Fibroblast of villous mesenchyme (primary cell): ENCODE results near the gene ARHGAP33. TPM values are rescaled to one million over a fixed set of nuclear protein-coding genes. Genes with fewer than 3 reads are reported as not detected.

Experiments
- DNase-seq: peaks from one replicate; pipeline ENCODE4 v3.0.0-alpha.2; 2010; ENCODE audit warnings: low read depth
- H3K4me3 ChIP-seq: 2 replicates; pipeline ENCODE4 v1.5.1; 2011; ENCODE audit warnings: low read depth, mild to moderate bottlenecking, low read length
- CTCF ChIP-seq: IDR thresholded peaks from 2 replicates; pipeline ENCODE4 v1.5.1; 2012; ENCODE audit warnings: low read depth, mild to moderate bottlenecking, low read length; ENCODE audit not compliant: insufficient read depth
- total RNA-seq: library from RNA; depleted of rRNA; stranded (reverse); fragments of >200 nt; gene quantifications from 2 replicates; pipeline ENCODE4 v1.2.3, GENCODE V29; 2012

ARHGAP33 gene
- total RNA-seq, result 1.7 and 2.3 TPM in 2 replicates

DNA sequence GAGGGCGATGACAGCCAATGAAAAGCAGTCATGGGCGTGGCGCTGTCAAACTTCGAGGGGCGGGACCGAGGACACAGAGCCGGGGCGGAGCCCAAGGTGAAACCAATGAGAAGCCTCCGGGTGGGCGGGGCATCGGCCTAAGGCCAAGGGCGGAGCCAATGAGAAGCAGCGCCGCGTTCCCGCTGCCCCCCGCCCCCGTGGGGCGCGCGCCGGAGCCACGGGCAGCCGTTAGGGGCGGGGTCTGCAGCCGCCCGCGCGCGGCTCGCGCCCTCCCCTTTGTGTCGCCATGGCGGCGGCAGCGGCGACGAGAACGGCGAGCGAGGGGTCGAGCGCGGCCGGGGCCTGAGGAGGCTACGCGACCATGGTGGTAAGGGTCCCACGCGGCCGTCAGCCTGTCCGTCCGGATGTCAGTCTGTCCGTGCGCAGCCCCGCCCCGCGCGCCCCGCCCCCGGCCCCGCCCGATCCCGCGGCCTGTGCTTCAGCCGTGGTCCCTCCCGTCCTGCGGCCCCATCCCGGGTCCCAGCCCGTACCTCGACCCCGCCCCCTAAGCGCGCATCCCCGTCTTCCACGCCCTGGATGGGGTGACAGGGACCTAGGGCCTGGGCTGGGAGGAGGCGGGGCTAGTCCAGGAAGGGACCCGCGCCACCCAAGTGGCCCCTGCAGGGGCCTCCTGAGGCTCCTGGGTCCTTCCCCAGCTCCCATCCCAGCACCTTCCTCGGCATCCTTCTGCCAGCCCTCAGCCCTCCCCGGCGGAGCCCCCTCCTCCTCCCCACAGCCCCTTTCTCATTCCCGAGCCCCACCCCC is at the start of gene ARHGAP33:
TSS of gene ARHGAP33 (plus strand) at position 267 of the 804 bp plus-strand sequence. CDS start at position 362, 95 bp downstream.
- DNase-seq, result peak; percentile 95
- TF ChIP-seq CTCF, result no peak
- H3K4me3 ChIP-seq, result peak within 1 kb of the TSS; percentile 73

DNA sequence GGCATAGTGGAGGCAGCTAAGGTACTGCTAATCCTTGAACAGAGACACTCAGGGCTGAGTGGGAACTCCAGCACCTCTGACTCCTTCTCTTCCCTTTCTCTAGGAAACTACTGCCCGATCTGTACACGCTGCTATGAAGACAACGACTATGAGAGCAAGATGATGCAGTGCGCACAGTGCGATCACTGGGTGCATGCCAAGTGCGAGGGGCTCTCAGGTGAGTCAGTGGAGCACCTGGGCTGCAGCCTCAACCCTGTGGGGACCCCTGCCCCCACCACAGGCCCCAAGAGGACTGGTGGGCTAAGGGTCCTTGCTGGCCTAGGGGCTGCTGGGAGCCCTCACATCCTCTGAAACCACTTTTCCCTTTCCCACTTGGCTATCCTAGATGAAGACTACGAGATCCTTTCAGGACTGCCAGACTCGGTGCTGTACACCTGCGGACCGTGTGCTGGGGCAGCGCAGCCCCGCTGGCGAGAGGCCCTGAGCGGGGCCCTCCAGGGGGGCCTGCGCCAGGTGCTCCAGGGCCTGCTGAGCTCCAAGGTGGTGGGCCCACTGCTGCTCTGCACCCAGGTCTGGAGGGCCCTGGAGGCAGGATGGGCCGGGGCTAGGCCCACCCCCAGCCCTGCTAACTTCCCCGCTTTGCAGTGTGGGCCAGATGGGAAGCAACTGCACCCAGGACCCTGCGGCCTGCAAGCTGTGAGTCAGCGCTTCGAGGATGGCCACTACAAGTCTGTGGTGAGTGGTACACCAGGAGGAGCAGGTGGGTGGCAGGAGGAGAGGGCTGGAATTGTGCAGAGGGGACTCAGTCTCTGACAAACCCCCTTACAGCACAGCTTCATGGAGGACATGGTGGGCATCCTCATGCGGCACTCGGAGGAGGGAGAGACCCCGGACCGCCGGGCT is 48.1 kb upstream of the ARHGAP33 start:
- no peak for TF ChIP-seq CTCF
- H3K4me3 ChIP-seq, result no peak overlapping the region
- no peak for DNase-seq

DNA sequence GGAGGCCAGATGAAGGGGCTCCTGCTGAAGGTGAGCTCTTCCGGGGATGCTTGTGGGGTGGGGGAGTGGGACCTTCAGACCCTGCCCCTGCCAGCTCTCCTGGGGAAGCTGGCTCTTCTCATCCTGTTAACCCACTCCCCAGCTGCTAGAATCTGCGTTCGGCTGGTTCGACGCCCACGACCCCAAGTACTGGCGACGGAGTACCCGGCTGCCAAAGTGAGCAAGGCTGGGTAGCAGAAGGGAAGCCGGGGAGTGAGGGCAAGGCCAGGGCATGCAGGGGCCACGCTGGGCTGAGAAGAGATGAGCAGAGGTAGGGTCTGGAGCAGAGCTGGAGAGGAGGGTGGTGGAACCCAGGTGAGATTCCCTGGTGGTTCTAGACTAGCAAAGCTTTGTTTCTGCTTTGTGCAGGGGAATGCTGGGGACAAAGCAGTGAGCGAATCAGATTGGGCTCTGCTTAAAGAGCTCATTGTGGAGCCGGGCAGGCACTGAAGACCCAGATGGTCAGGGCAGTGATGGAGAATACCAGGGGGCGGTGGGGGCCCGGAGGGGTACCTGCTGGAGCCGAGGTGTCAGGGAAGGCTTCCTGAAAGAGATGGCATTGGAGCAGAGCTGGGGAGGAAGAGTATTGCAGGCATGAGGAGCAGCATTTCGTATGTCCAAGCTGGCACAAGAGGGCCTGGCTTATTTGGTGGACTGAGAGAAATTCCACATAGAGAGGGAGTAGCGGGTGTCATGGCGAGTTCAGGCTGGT is 47.2 kb upstream of the ARHGAP33 start:
- no peak overlapping the region for H3K4me3 ChIP-seq

DNA sequence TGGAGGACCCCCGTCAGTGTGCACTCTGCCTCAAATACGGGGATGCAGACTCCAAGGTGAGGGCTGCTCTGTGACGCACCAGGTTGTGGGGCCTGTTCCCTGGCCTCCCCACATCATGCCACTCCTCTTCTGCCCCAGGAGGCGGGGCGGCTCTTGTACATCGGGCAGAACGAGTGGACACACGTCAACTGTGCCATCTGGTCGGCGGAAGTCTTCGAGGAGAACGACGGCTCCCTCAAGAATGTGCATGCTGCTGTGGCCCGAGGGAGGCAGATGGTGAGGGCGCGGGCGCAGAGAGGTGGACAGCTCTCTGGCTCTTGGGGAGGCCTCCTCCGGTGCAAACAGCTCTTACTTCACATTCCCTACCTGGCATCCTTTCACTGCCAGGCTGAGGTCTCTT is 46.3 kb upstream of the ARHGAP33 start:
- no peak for DNase-seq
- H3K4me3 ChIP-seq, result no peak overlapping the region
- no peak for TF ChIP-seq CTCF

More for the DNA sequence above, 47.2 kb upstream of the ARHGAP33 start:
- no peak for DNase-seq
- TF ChIP-seq CTCF, result no peak

- H3K4me3 ChIP-seq, result no peak overlapping the region
- no peak for DNase-seq
- TF ChIP-seq CTCF, result no peak
These were observed 45.6 kb upstream of the ARHGAP33 start for GRCh38 chr19:35729763-35730162.

GRCh38 chr19:35730326-35730725 is 45.0 kb upstream of the ARHGAP33 start:
- no peak for TF ChIP-seq CTCF
- H3K4me3 ChIP-seq, result no peak overlapping the region
- DNase-seq, result no peak
